GM12878 (cell line): ENCODE measurements around the gene MSL2. TPM values are rescaled to one million over a fixed set of nuclear protein-coding genes. Genes with fewer than 3 reads are reported as not detected.

Source experiments
- E2F4 ChIP-seq: IDR thresholded peaks from 2 replicates; pipeline ENCODE4 v1.6.1; 2012; ENCODE audit warnings: low read depth, low read length, improper control_type of control experiment
- JUNB ChIP-seq: IDR thresholded peaks from 2 replicates; pipeline ENCODE4 v1.6.1; 2016; ENCODE audit warnings: antibody characterized with exemption, mild to moderate bottlenecking
- PRDM15 ChIP-seq: fragments of 450-650 bp; formaldehyde crosslinking; IDR thresholded peaks from 2 replicates; pipeline ENCODE4 v1.4.0; 2020; ENCODE audit warnings: mild to moderate bottlenecking, moderate library complexity
- YY1 ChIP-seq: IDR thresholded peaks from 2 replicates; pipeline ENCODE4 v1.6.1; 2011; ENCODE audit warnings: low read depth, mild to moderate bottlenecking, low read length
- ZBTB40 ChIP-seq: fragments of 450-650 bp; IDR thresholded peaks from 2 replicates; pipeline ENCODE4 v1.6.1; 2016; ENCODE audit warnings: mild to moderate bottlenecking, moderate library complexity, borderline replicate concordance
- polyA plus RNA-seq, 11 experiments: library from polyadenylated mRNA; depleted of rRNA in 4 of 11; unstranded in 6 of 11; stranded (reverse) in 5 of 11; fragments of >200 nt; fragmentation: Nextera tagmentation in 4 of 11; fragmentation: Illumina TruSeq in 1 of 11; extraction: Ambion mirVana in 4 of 11; extraction: Trizol in 1 of 11; gene quantifications; 1 replicate in 1 of 11; 2 replicates in 10 of 11; pipeline versions ENCODE4 v1.2.1 to v1.2.3, GENCODE V29; 2011 to 2016; ENCODE audit warnings: inconsistent platforms in 2 of 11, missing spikeins in 2 of 11, low read depth in 1 of 11
- total RNA-seq, 4 experiments: library from RNA; depleted of rRNA in 3 of 4; stranded (reverse); fragments of >200 nt in 3 of 4; fragmentation: Illumina TruSeq in 1 of 4; extraction: Trizol in 1 of 4; gene quantifications; 2 replicates each; pipeline versions ENCODE4 v1.2.1 to v1.2.3, GENCODE V29; 2013 to 2021

MSL2 gene
- total and polyA plus RNA-seq, 10 of the 15 experiments (the other 5 are each of a cell fraction or from before 2014, with no cell fraction given) = 3.5 to 31.7 (median 10.5) TPM

- TF ChIP-seq PRDM15 (CRISPR knock-in tag) (no peak), ZBTB40 (no peak), E2F4 (no peak), YY1 (no peak), JUNB (no peak)
- TF ChIP-seq, all 136 proteins: peak for 0
Observed at GRCh38 chr3:136136454-136136853, 59.7 kb downstream of the MSL2 start (continued).
